ENCODE data around the gene CDH24. TPM values are rescaled to one million over a fixed set of nuclear protein-coding genes. Genes with fewer than 3 reads are reported as not detected.

Gene CDH24
- total and polyA plus RNA-seq, 2 of the 8 experiments (the other 6 are each of a cell fraction or from before 2014, with no cell fraction given), result 18.1 to 27.6 TPM

GRCh38 chr14:23104070-23104590, 46.8 kb upstream of the CDH24 start (continued):
- TF ChIP-seq CHD7 (IDR thresholded peaks at IDR 0.05; ENCODE audit: insufficient replicate concordance, low read length) (no peak), RNF2 (IDR thresholded peaks at IDR 0.05; ENCODE audit: borderline replicate concordance, low read depth, low read length, missing control alignments, poor library complexity, severe bottlenecking) (no peak), CTCF (IDR thresholded peaks at IDR 0.05; ENCODE audit: control extremely low read depth in 1 of 3, insufficient read depth in 1 of 3, low read depth in 1 of 3, low read length in 3 of 3) (no peak), ASH2L (IDR thresholded peaks at IDR 0.05; ENCODE audit: low read length) (no peak), KDM5A (IDR thresholded peaks at IDR 0.05; ENCODE audit: low read length) (no peak), ZNF274 (IDR thresholded peaks at IDR 0.05; ENCODE audit: borderline replicate concordance, extremely low read depth, low read length) (no peak), HDAC2 (IDR thresholded peaks at IDR 0.05; ENCODE audit: borderline replicate concordance in 1 of 2, low read depth in 2 of 2, low read length in 2 of 2) (no peak), POU5F1 (IDR thresholded peaks at IDR 0.05; ENCODE audit: low read depth, low read length) (no peak)

All from H1 (cell line).